ENCODE results near the gene TAS2R30.

TAS2R30 gene

DNA sequence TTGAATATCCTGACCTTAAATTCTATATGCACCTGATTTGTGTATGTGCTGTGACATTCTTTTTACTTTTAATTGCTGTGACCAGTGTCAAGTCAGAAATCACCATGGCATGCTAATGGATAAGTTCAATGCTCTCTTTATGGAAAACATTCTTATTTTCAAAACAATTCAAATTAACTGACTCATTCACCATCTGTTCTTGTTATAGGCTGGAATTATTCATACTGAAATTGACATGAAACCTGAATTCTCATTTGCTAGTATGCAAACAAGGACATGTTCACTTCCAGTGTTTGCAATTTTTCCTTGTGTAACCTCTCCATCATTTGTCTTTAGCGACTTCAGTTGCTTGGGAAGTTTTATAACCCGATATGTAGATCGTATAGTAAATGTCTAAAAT, at the start of gene TAS2R30:
TAS2R30 (minus strand) TSS at position 340 of the 400 bp plus-strand sequence. CDS start 400 bp downstream, outside the sequence.
- DNase-seq, result no peak

GRCh38 chr12:11183011-11183410, 48.6 kb upstream of the TAS2R30 start:
- DNase-seq, result no peak

- DNase-seq, result no peak
These were observed 48.1 kb upstream of the TAS2R30 start for GRCh38 chr12:11182529-11182928.

- DNase-seq, result no peak
These were observed 43.8 kb upstream of the TAS2R30 start for GRCh38 chr12:11178250-11178649.

DNA sequence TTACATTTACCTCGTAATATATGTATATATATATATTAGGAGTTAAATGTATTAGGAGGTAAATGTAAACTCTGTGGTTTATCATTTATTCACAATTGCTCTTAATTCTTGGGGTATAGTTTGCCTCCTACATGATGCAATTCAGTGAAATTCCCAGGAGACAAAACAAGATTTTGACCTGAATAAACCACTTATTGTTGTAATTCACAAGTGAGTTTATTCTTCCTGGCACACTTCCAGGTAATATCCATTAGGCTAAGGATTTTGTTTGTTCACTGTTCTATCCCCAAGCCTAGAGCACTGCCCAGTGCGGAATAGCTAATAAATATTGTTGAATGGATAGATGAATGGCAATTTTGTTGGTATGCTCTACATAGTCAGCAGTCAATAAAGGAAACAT, 39.6 kb upstream of the TAS2R30 start:
- DNase-seq, result no peak

- DNase-seq, result no peak
These were observed 37.7 kb upstream of the TAS2R30 start for GRCh38 chr12:11171969-11172675.

GRCh38 chr12:11171145-11171968, 36.9 kb upstream of the TAS2R30 start, which contains the start of gene SMIM10L1:
Gene SMIM10L1, plus strand, starts transcription at chr12:11171194. Its CDS starts 163 bp downstream, at chr12:11171357.
- DNase-seq, result peak; percentile 31 to 90 (median 76)

- peak in 1 of 56 donors; percentile 12 for DNase-seq
These were observed 36.3 kb upstream of the TAS2R30 start for GRCh38 chr12:11170810-11171144.

GRCh38 chr12:11166300-11166699, 31.9 kb upstream of the TAS2R30 start:
- DNase-seq, result no peak

- DNase-seq, result no peak
These were observed 29.9 kb upstream of the TAS2R30 start for GRCh38 chr12:11164384-11164783.

- no peak for DNase-seq
These were observed 28.1 kb upstream of the TAS2R30 start for GRCh38 chr12:11162502-11162901.

GRCh38 chr12:11158885-11159444, 24.5 kb upstream of the TAS2R30 start:
- DNase-seq, result no peak

DNA sequence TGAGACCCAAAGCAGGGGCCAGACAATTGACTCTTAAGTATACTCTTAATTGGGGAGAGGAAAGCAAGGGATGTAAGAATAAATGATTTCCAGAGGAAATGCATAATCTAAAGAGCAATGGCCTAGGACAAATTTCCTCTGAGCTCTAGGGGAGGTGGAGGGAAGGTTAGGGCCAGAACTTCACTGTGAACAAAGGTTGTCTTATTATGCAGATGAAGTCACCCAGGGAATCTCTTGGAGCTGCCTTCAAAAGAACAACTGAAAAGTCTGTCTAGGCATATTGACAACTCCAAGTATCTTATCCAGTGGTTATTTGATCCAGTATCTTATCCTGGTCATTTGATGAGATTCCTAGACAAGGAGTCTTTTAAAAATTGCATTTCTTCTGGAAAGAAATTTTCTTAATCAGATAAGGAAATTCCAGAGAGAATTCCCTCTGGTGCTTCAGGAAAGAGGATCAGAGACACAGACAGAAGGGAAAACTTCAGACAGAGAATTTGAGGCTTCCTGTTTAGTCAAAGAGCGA, 20.0 kb upstream of the TAS2R30 start:
- DNase-seq, result no peak

GRCh38 chr12:11152725-11153124, 18.3 kb upstream of the TAS2R30 start:
- no peak for DNase-seq

- DNase-seq, result no peak
These were observed 16.4 kb upstream of the TAS2R30 start for GRCh38 chr12:11150832-11151231.

- no peak for DNase-seq
These were observed 13.0 kb upstream of the TAS2R30 start for GRCh38 chr12:11147420-11147819.

GRCh38 chr12:11144297-11144696, 9.9 kb upstream of the TAS2R30 start:
- no peak for DNase-seq

DNA sequence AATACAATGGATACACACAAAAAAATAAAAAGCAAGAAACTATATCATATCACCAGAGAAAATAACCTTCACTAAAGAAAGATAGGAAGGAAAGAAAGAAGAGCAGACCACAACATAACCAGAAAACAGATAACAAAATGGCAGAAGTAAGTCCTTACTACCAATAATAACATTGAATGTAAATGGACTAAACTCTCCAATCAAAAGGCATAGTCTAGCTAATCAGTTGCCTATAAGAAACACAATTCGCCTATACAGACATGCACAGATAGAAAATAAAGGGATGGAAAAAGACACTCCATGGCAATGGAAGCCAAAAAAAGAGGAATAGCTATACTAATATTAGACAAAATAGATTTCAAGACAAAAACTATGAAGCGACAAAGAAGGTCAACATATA, 8.9 kb upstream of the TAS2R30 start:
- DNase-seq, result no peak

- DNase-seq, result no peak
These were observed 1.6 kb upstream of the TAS2R30 start for GRCh38 chr12:11136075-11136474.

GRCh38 chr12:11133816-11134215, 628 bp downstream of the TAS2R30 start:
- DNase-seq, result no peak

- DNase-seq, result no peak
These were observed 1.3 kb downstream of the TAS2R30 start for GRCh38 chr12:11133162-11133561.

DNA sequence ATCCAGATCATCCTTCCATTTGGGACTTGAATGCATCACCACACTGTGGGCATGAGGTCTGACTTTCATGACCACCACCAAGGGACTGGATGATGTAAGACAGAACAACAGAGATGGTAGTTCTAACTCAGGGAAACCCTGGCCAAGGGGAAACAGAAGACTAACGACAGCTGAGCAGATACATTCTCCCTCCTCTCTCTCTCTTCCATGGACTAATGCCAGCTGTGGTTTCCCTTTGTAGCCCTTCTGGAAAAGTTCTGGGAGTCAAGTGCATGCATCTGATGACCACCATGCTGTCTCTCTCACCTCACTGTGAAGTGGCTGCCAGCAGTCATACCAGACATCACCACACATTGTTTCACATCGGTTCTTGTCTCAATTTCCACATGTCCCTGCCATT, 3.4 kb downstream of the TAS2R30 start:
- no peak for DNase-seq
